Endothelial cell of umbilical vein (primary cell): ENCODE data around the gene LTBP1. TPM values are rescaled to one million over a fixed set of nuclear protein-coding genes. Genes with fewer than 3 reads are reported as not detected.

ENCODE experiments used
- BruUV-seq: library from RNA; stranded (reverse); fragments of 400-500 nt; replicated peaks from 2 replicates; lab custom pipeline; 2021; lab: Mats Ljungman, UMichigan
- CTCF ChIA-PET: fragments of 300-600, 350-600 bp; sonication (Branson Sonifier 250); formaldehyde crosslinking; loops from one replicate; lab custom pipeline; 2021; ENCODE audit warnings: antibody characterized with exemption, inconsistent platforms; lab: Charles Lee
- POLR2A ChIA-PET: fragments of 300-600, 350-600 bp; sonication (Branson Sonifier 250); formaldehyde crosslinking; loops from one replicate; lab custom pipeline; 2021; ENCODE audit warnings: antibody characterized with exemption, inconsistent platforms; lab: Charles Lee
- DNase-seq: peaks from one replicate; pipeline ENCODE4 v3.0.0-alpha.2; 2011; ENCODE audit warnings: low read depth, low spot score
- FAIRE-seq: peaks from 2 replicates; lab custom pipeline; 2011; peaks lifted over from hg19 to GRCh38; lab: Jason Lieb, UNC
- H2AFZ ChIP-seq: 2 replicates; pipeline ENCODE4 v1.6.0; 2012; ENCODE audit warnings: low read depth, low read length, control low read depth, inconsistent platforms
- H3K27ac ChIP-seq: 2 replicates; pipeline ENCODE4 v1.5.1; 2011; ENCODE audit warnings: low read depth, mild to moderate bottlenecking, control low read depth, low read length, moderate library complexity; ENCODE audit not compliant: insufficient read depth
- H3K27me3 ChIP-seq, 2 experiments: 2 replicates each; pipeline versions ENCODE4 v1.6.0 to v1.6.1; 2011; ENCODE audit warnings: low read length in 2 of 2, mixed read lengths in 1 of 2; ENCODE audit not compliant: control insufficient read depth in 2 of 2, insufficient read depth in 2 of 2
- H3K36me3 ChIP-seq, 2 experiments: 2 replicates in 1 of 2; 3 replicates in 1 of 2; pipeline ENCODE4 v1.5.1; 2011; ENCODE audit warnings: low read length in 2 of 2, mild to moderate bottlenecking in 1 of 2, moderate library complexity in 1 of 2; ENCODE audit not compliant: control insufficient read depth in 2 of 2, insufficient read depth in 2 of 2; ENCODE audit errors: extremely low read depth in 1 of 2
- H3K4me1 ChIP-seq: 3 replicates; pipeline ENCODE4 v1.5.1; 2011; ENCODE audit warnings: mild to moderate bottlenecking, low read length; ENCODE audit not compliant: control insufficient read depth, insufficient read depth; ENCODE audit errors: extremely low read depth
- H3K4me2 ChIP-seq: 2 replicates; pipeline ENCODE4 v1.6.1; 2011; ENCODE audit warnings: low read length, control low read depth, mixed read lengths; ENCODE audit not compliant: insufficient read depth
- H3K4me3 ChIP-seq, 3 experiments: fragments of 200-600 bp in 1 of 3; sonication (generic), shearing (Covaris generic) in 1 of 3; replicated peaks in 1 of 3; 2 replicates each; pipeline ENCODE4 v1.5.1; 2011 to 2016; ENCODE audit warnings: control low read depth in 3 of 3, low read length in 3 of 3, mild to moderate bottlenecking in 2 of 3, inconsistent platforms in 1 of 3, low read depth in 1 of 3, moderate library complexity in 1 of 3; ENCODE audit not compliant: insufficient read depth in 1 of 3
- H3K79me2 ChIP-seq: 2 replicates; pipeline ENCODE4 v1.6.0; 2012; ENCODE audit warnings: low read length, inconsistent platforms; ENCODE audit not compliant: control insufficient read depth, insufficient read depth
- H3K9ac ChIP-seq: replicated peaks from 2 replicates; pipeline ENCODE3; 2011; ENCODE audit warnings: low read length, control low read depth; ENCODE audit not compliant: insufficient read depth; ENCODE audit errors: extremely low read depth
- H3K9me1 ChIP-seq: replicated peaks from 3 replicates; pipeline ENCODE4 v1.6.0; 2011; ENCODE audit warnings: mild to moderate bottlenecking, low read length; ENCODE audit not compliant: control insufficient read depth, insufficient read depth; ENCODE audit errors: extremely low read depth
- H3K9me3 ChIP-seq: replicated peaks from 2 replicates; pipeline ENCODE4 v1.5.1; 2012; ENCODE audit warnings: low read length, inconsistent platforms; ENCODE audit not compliant: control insufficient read depth, insufficient read depth
- H4K20me1 ChIP-seq: replicated peaks from 2 replicates; pipeline ENCODE3; 2011; ENCODE audit warnings: mild to moderate bottlenecking, low read length; ENCODE audit not compliant: control insufficient read depth, insufficient read depth; ENCODE audit errors: extremely low read depth
- EZH2 ChIP-seq: IDR thresholded peaks from 2 replicates; pipeline ENCODE4 v1.6.1; 2012; ENCODE audit warnings: borderline replicate concordance, low read depth, mild to moderate bottlenecking, moderate library complexity, low read length, inconsistent platforms; ENCODE audit not compliant: severe bottlenecking
- FOS ChIP-seq: IDR thresholded peaks from 2 replicates; pipeline ENCODE4 v1.6.1; 2011; ENCODE audit warnings: mild to moderate bottlenecking, low read length, moderate library complexity, borderline replicate concordance; ENCODE audit not compliant: insufficient read depth
- GATA2 ChIP-seq: IDR thresholded peaks from 2 replicates; pipeline ENCODE4 v1.7.0; 2011; ENCODE audit warnings: low read depth, mild to moderate bottlenecking, moderate library complexity, mixed read lengths, low read length; ENCODE audit not compliant: insufficient read length, insufficient read depth
- JUN ChIP-seq: IDR thresholded peaks from 2 replicates; pipeline ENCODE4 v1.6.1; 2011; ENCODE audit warnings: borderline replicate concordance, low read depth; ENCODE audit not compliant: insufficient read length, insufficient read depth
- MYC ChIP-seq: IDR thresholded peaks from one replicate; pipeline ENCODE4 v1.6.1; 2011; ENCODE audit warnings: mild to moderate bottlenecking, low read depth, low read length
- POLR2A ChIP-seq: IDR thresholded peaks from 2 replicates; pipeline ENCODE4 v1.6.1; 2012; ENCODE audit warnings: low read depth, mild to moderate bottlenecking, control low read depth, low read length
- POLR2AphosphoS5 ChIP-seq: IDR thresholded peaks from 2 replicates; pipeline ENCODE4 v1.6.1; 2012; ENCODE audit warnings: low read depth, mild to moderate bottlenecking, control low read depth, low read length, moderate library complexity; ENCODE audit not compliant: insufficient read depth
- dilution Hi-C: fragments of 300-500 bp; cut with MboI; formaldehyde crosslinking; loops from one replicate; pipeline ENCODE4 v1.15.0; 2019; ENCODE audit warnings: low sequenced_read_pairs; ENCODE audit not compliant: extremely low pct_ligation_motif_present
- intact Hi-C: fragments of 100-400 bp; cut with micrococcal nuclease; formaldehyde crosslinking; loops from one replicate; pipeline ENCODE4 v1.10.0; 2022
- polyA plus RNA-seq, 4 experiments: library from polyadenylated mRNA; depleted of rRNA in 3 of 4; stranded (reverse) in 3 of 4; unstranded in 1 of 4; fragments of >200 nt; gene quantifications; 2 replicates each; pipeline versions ENCODE4 v1.2.1 to v1.2.3, GENCODE V29; 2011 to 2012; ENCODE audit warnings: missing spikeins in 1 of 4
- total RNA-seq: library from RNA; stranded (reverse); gene quantifications from 2 replicates; pipeline ENCODE4 v1.2.3, GENCODE V29; 2021
- TF ChIP-seq, protein P1 (sequence below), 2 donors: IDR thresholded peaks; 1 replicate in 1 of 2; 2 replicates in 1 of 2; pipeline ENCODE4 v1.5.1; 2011; ENCODE audit warnings: low read length in 2 of 2, mild to moderate bottlenecking in 2 of 2, moderate library complexity in 2 of 2, control low read depth in 1 of 2, inconsistent platforms in 1 of 2, low read depth in 1 of 2; ENCODE audit not compliant: insufficient read depth in 1 of 2; ENCODE audit errors: extremely low read depth in 1 of 2
- TF ChIP-seq, protein P2 (sequence below): IDR thresholded peaks from 2 replicates; pipeline ENCODE4 v1.6.1; 2011; ENCODE audit not compliant: insufficient read depth, insufficient read length

The LTBP1 gene
- total and polyA plus RNA-seq, 2 donors (not counting 3 experiments of a cell fraction or from before 2014, with no cell fraction given): 57.4 to 68.2 TPM

DNA sequence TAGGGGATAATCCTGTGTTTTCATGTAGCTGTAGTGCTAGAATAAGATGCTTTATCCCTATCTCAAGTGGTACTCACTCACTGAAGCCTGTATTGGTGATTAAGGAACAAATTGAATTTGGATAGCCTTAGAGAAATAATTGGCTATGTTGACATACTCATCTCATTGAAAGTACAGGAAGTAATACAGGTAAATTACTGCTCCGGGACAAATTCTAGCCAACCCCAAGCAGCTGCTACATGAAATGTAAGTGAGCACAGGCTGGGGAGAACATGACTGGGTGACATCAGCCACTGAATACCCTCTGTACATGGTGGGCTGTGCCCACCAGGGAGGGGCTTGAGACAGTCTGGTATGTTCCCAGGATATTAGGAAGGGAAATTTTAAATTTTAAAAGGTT lies 341.3 kb downstream of the LTBP1 start:
- BruUV-seq: no TSS peak
- dilution Hi-C loops: no loop called here
- H3K9ac ChIP-seq: no peak overlapping the region
- no peaks in the 10 kb centered on the region for H3K9me1 ChIP-seq
- ChIA-PET POLR2A (no interaction called here), CTCF (no interaction called here)
- no peaks in the 10 kb centered on the region for H3K27me3 ChIP-seq
- intact Hi-C loops: no loop called here
- no peak for FAIRE-seq
- H3K27ac ChIP-seq: peak overlapping the region; percentile 38
- no peak overlapping the region for H2AFZ ChIP-seq
- peaks cover 0 to 2% of the 10 kb centered on the region in 2 experiments for H3K36me3 ChIP-seq
- H3K4me2 ChIP-seq: no peak overlapping the region
- no peaks in the 10 kb centered on the region for H3K79me2 ChIP-seq
- no peak overlapping the region for H3K4me3 ChIP-seq
- peaks cover 40% of the 10 kb centered on the region for H3K4me1 ChIP-seq
- H4K20me1 ChIP-seq: no peaks in the 10 kb centered on the region
- DNase-seq: no peak
- no peaks in the 10 kb centered on the region for H3K9me3 ChIP-seq
- TF ChIP-seq GATA2 (no peak), EZH2 (no peak), JUN (no peak), POLR2A (no peak), POLR2AphosphoS5 (no peak), MYC (no peak), FOS (no peak)
- TF ChIP-seq, protein P1, sequence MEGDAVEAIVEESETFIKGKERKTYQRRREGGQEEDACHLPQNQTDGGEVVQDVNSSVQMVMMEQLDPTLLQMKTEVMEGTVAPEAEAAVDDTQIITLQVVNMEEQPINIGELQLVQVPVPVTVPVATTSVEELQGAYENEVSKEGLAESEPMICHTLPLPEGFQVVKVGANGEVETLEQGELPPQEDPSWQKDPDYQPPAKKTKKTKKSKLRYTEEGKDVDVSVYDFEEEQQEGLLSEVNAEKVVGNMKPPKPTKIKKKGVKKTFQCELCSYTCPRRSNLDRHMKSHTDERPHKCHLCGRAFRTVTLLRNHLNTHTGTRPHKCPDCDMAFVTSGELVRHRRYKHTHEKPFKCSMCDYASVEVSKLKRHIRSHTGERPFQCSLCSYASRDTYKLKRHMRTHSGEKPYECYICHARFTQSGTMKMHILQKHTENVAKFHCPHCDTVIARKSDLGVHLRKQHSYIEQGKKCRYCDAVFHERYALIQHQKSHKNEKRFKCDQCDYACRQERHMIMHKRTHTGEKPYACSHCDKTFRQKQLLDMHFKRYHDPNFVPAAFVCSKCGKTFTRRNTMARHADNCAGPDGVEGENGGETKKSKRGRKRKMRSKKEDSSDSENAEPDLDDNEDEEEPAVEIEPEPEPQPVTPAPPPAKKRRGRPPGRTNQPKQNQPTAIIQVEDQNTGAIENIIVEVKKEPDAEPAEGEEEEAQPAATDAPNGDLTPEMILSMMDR (IDR thresholded peaks at IDR 0.05; ENCODE audit: extremely low read depth in 1 of 2, insufficient read depth in 1 of 2, low read depth in 1 of 2, low read length in 2 of 2): no peak
- TF ChIP-seq, protein P2, sequence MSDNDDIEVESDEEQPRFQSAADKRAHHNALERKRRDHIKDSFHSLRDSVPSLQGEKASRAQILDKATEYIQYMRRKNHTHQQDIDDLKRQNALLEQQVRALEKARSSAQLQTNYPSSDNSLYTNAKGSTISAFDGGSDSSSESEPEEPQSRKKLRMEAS: no peak
